K562 (cell line): ENCODE data around the gene MTMR3. TPM values are rescaled to one million over a fixed set of nuclear protein-coding genes. Genes with fewer than 3 reads are reported as not detected.
A peak's percentile ranks its signal among the peaks of the same experiment; 100 is the strongest.

Experiments
- ARID2 ChIP-seq: fragments of 450-650 bp; IDR thresholded peaks from 2 replicates; pipeline ENCODE4 v1.6.1; 2017; ENCODE audit warnings: antibody characterized with exemption, mild to moderate bottlenecking
- ATF1 ChIP-seq, 2 experiments: fragments of 450-650 bp in 1 of 2; IDR thresholded peaks; 2 replicates each; pipeline ENCODE4 v1.6.1; 2016; ENCODE audit warnings: missing compliant biosample characterization in 1 of 2, missing genetic modification characterization in 1 of 2
- BHLHE40 ChIP-seq: IDR thresholded peaks from 2 replicates; pipeline ENCODE4 v1.6.1; 2011; ENCODE audit warnings: low read length, improper control_type of control experiment
- ETV1 ChIP-seq: fragments of 450-650 bp; conservative IDR thresholded peaks from 2 replicates; pipeline ENCODE4 v1.6.1; 2016; ENCODE audit warnings: missing genetic modification characterization, control low read depth, low read depth, missing compliant biosample characterization
- HDAC6 ChIP-seq: IDR thresholded peaks from 2 replicates; pipeline ENCODE4 v1.6.1; 2012; ENCODE audit warnings: low read depth, mild to moderate bottlenecking, control low read depth, inconsistent platforms, low read length, moderate library complexity
- NCOA1 ChIP-seq: fragments of 450-650 bp; IDR thresholded peaks from 2 replicates; pipeline ENCODE4 v1.6.1; 2016; ENCODE audit warnings: low read depth
- SAP30 ChIP-seq: fragments of 200-600 bp; sonication (generic); IDR thresholded peaks from 2 replicates; pipeline ENCODE4 v1.6.1; 2012; ENCODE audit warnings: borderline replicate concordance, low read depth, mild to moderate bottlenecking, moderate library complexity, low read length, control low read depth, inconsistent platforms; ENCODE audit not compliant: insufficient read depth, poor library complexity, severe bottlenecking
- SRSF1 ChIP-seq: fragments of 200-400 bp; formaldehyde crosslinking; IDR thresholded peaks from 2 replicates; pipeline ENCODE4 v1.6.1; 2017; ENCODE audit warnings: mild to moderate bottlenecking, low read depth, low read length, moderate library complexity
- TAF9B ChIP-seq: fragments of 450-650 bp; IDR thresholded peaks from 2 replicates; pipeline ENCODE4 v1.6.1; 2018; ENCODE audit warnings: mild to moderate bottlenecking; ENCODE audit not compliant: partially characterized antibody
- TCF3 ChIP-seq: sonication (generic); formaldehyde crosslinking; IDR thresholded peaks from 2 replicates; pipeline ENCODE4 v1.4.0; 2020; ENCODE audit warnings: mild to moderate bottlenecking, missing genetic modification reagents
- WHSC1 ChIP-seq: IDR thresholded peaks from one replicate; pipeline ENCODE4 v1.6.1; 2012; ENCODE audit warnings: low read length, control low read depth, inconsistent platforms
- polyA plus RNA-seq, 8 experiments: library from polyadenylated mRNA; depleted of rRNA in 4 of 8; stranded (reverse) in 5 of 8; unstranded in 3 of 8; fragments of >200 nt; fragmentation: Nextera tagmentation in 2 of 8; fragmentation: Illumina TruSeq in 1 of 8; extraction: Ambion mirVana in 2 of 8; extraction: Trizol in 1 of 8; gene quantifications; 2 replicates each; pipeline versions ENCODE4 v1.2.1 to v1.2.3, GENCODE V29; 2011 to 2014; ENCODE audit warnings: inconsistent platforms in 1 of 8, missing spikeins in 1 of 8
- total RNA-seq, 7 experiments: library from RNA; depleted of rRNA in 6 of 7; stranded (reverse); fragments of >200 nt in 6 of 7; fragmentation: Illumina TruSeq in 2 of 7; extraction: Trizol in 2 of 7; gene quantifications; 2 replicates each; pipeline versions ENCODE4 v1.2.1 to v1.2.3, GENCODE V29; 2011 to 2021; ENCODE audit warnings: low replicate concordance in 1 of 7
- TF ChIP-seq, protein P1 (sequence below): sonication (generic); formaldehyde crosslinking; IDR thresholded peaks from 2 replicates; pipeline ENCODE4 v1.8.1; 2023; ENCODE audit warnings: mild to moderate bottlenecking, missing genetic modification reagents
- TF ChIP-seq, protein P2 (sequence below): sonication (generic); formaldehyde crosslinking; IDR thresholded peaks from 2 replicates; pipeline ENCODE4 v1.8.0; 2022; ENCODE audit warnings: missing genetic modification reagents, mild to moderate bottlenecking, borderline replicate concordance
- TF ChIP-seq, protein P3 (sequence below): fragments of 250-450 bp; sonication (Bioruptor Pico); IDR thresholded peaks from 2 replicates; pipeline ENCODE4 v1.5.0; 2020; ENCODE audit warnings: mild to moderate bottlenecking, borderline replicate concordance
- TF ChIP-seq, protein P4 (sequence below): sonication (generic); formaldehyde crosslinking; IDR thresholded peaks from 2 replicates; pipeline ENCODE4 v1.8.1; 2023; ENCODE audit warnings: mild to moderate bottlenecking, missing genetic modification reagents
- TF ChIP-seq, protein P5 (sequence below): sonication (generic); IDR thresholded peaks from 2 replicates; pipeline ENCODE4 v1.6.1; 2016

The MTMR3 gene
- total and polyA plus RNA-seq, 9 of the 15 experiments (the other 6 are each of a cell fraction or from before 2014, with no cell fraction given), result 1.6 to 13.7 (median 7.9) TPM

DNA sequence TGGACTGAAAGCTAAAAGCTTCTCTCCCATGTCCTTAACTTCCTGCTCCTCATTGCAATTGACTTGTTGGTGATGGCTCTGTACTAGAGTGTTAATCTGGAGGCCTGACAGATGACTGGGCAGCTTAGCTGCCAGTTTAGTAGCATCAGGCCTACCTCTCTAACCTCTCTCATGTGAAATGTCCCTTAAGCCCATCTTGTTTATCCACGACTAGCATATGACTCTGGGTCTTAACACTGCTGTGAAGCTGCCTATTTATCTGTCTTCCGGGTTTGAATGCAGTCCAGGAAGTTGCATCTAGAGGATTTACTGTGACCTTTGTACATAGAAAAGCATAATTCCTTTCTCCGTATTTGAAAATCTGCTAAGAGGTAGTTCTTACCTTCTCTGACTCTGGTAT lies 112.0 kb downstream of the MTMR3 start (continued):
- no peak for TF ChIP-seq SRSF1
- TF ChIP-seq, protein P1, sequence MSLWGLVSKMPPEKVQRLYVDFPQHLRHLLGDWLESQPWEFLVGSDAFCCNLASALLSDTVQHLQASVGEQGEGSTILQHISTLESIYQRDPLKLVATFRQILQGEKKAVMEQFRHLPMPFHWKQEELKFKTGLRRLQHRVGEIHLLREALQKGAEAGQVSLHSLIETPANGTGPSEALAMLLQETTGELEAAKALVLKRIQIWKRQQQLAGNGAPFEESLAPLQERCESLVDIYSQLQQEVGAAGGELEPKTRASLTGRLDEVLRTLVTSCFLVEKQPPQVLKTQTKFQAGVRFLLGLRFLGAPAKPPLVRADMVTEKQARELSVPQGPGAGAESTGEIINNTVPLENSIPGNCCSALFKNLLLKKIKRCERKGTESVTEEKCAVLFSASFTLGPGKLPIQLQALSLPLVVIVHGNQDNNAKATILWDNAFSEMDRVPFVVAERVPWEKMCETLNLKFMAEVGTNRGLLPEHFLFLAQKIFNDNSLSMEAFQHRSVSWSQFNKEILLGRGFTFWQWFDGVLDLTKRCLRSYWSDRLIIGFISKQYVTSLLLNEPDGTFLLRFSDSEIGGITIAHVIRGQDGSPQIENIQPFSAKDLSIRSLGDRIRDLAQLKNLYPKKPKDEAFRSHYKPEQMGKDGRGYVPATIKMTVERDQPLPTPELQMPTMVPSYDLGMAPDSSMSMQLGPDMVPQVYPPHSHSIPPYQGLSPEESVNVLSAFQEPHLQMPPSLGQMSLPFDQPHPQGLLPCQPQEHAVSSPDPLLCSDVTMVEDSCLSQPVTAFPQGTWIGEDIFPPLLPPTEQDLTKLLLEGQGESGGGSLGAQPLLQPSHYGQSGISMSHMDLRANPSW (CRISPR knock-in tag), result no peak
- TF ChIP-seq ATF1 (CRISPR knock-in tag; IDR thresholded peaks at IDR 0.05), result no peak
- no peak for TF ChIP-seq ATF1 (tag; IDR thresholded peaks at IDR 0.05)
- TF ChIP-seq, protein P2, sequence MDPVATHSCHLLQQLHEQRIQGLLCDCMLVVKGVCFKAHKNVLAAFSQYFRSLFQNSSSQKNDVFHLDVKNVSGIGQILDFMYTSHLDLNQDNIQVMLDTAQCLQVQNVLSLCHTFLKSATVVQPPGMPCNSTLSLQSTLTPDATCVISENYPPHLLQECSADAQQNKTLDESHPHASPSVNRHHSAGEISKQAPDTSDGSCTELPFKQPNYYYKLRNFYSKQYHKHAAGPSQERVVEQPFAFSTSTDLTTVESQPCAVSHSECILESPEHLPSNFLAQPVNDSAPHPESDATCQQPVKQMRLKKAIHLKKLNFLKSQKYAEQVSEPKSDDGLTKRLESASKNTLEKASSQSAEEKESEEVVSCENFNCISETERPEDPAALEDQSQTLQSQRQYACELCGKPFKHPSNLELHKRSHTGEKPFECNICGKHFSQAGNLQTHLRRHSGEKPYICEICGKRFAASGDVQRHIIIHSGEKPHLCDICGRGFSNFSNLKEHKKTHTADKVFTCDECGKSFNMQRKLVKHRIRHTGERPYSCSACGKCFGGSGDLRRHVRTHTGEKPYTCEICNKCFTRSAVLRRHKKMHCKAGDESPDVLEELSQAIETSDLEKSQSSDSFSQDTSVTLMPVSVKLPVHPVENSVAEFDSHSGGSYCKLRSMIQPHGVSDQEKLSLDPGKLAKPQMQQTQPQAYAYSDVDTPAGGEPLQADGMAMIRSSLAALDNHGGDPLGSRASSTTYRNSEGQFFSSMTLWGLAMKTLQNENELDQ, result no peak
- TF ChIP-seq WHSC1, result no peak
- TF ChIP-seq NCOA1, result no peak
- no peak for TF ChIP-seq ARID2
- TF ChIP-seq, protein P3, sequence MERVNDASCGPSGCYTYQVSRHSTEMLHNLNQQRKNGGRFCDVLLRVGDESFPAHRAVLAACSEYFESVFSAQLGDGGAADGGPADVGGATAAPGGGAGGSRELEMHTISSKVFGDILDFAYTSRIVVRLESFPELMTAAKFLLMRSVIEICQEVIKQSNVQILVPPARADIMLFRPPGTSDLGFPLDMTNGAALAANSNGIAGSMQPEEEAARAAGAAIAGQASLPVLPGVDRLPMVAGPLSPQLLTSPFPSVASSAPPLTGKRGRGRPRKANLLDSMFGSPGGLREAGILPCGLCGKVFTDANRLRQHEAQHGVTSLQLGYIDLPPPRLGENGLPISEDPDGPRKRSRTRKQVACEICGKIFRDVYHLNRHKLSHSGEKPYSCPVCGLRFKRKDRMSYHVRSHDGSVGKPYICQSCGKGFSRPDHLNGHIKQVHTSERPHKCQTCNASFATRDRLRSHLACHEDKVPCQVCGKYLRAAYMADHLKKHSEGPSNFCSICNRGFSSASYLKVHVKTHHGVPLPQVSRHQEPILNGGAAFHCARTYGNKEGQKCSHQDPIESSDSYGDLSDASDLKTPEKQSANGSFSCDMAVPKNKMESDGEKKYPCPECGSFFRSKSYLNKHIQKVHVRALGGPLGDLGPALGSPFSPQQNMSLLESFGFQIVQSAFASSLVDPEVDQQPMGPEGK (CRISPR knock-in tag), result no peak
- TF ChIP-seq, protein P4, sequence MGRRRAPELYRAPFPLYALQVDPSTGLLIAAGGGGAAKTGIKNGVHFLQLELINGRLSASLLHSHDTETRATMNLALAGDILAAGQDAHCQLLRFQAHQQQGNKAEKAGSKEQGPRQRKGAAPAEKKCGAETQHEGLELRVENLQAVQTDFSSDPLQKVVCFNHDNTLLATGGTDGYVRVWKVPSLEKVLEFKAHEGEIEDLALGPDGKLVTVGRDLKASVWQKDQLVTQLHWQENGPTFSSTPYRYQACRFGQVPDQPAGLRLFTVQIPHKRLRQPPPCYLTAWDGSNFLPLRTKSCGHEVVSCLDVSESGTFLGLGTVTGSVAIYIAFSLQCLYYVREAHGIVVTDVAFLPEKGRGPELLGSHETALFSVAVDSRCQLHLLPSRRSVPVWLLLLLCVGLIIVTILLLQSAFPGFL (CRISPR knock-in tag), result no peak
- TF ChIP-seq, protein P5, sequence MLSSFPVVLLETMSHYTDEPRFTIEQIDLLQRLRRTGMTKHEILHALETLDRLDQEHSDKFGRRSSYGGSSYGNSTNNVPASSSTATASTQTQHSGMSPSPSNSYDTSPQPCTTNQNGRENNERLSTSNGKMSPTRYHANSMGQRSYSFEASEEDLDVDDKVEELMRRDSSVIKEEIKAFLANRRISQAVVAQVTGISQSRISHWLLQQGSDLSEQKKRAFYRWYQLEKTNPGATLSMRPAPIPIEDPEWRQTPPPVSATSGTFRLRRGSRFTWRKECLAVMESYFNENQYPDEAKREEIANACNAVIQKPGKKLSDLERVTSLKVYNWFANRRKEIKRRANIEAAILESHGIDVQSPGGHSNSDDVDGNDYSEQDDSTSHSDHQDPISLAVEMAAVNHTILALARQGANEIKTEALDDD, result peak; percentile 82
- peak; percentile 32; the same call in 1 of the 2 replicates for TF ChIP-seq TCF3
- no peak for TF ChIP-seq TAF9B
- TF ChIP-seq HDAC6, result no peak
- no peak for TF ChIP-seq BHLHE40
- peak; percentile 12; the same call in 1 of the 2 replicates for TF ChIP-seq ETV1
- TF ChIP-seq SAP30, result no peak
